ENCODE data around the gene GAB2. TPM values are rescaled to one million over a fixed set of nuclear protein-coding genes. Genes with fewer than 3 reads are reported as not detected.

Gene GAB2
- total RNA-seq, 1 donor from 2014 or later, result 15.9 TPM

- no peak for DNase-seq (ENCODE audit: low spot score)
- no peak overlapping the region for H3K27ac Mint-ChIP-seq
- H3K4me1 Mint-ChIP-seq (ENCODE audit: low read depth), result peaks cover 23% of the 10 kb centered on the region
- intact Hi-C loops (cut with micrococcal nuclease), result no loop called here
- H3K27me3 Mint-ChIP-seq (ENCODE audit: insufficient read depth), result no peaks in the 10 kb centered on the region
- peaks cover 39% of the 10 kb centered on the region for H3K36me3 Mint-ChIP-seq (ENCODE audit: low read depth)
- no peak overlapping the region for H3K4me3 Mint-ChIP-seq
- peaks cover 32% of the 10 kb centered on the region for H3K9me3 Mint-ChIP-seq
Measured at GRCh38 chr11:78406568-78407196, 10.9 kb downstream of the GAB2 start.

DNA sequence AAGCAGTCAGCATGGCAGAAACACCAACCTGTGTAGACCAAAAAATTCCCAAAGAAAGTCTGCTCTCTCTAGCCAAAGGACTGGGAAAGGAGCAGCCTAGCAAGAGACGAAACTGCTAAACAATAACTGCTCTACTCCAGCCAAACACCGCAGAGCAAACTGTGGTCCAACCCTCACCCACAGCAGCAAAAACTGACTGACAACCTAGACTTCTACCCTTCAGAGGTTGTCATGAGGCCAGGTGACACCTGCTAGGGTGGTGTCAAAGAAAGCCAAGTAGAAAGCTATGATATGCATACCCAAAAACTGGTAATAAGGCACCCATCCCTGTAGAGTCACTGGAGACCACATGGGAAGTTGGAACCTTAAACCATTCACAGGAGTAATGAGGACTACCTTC lies 11.8 kb downstream of the GAB2 start:
- Mint-ChIP-seq H3K4me3 (no peak overlapping the region), H3K36me3 (ENCODE audit: low read depth) (peaks cover 41% of the 10 kb centered on the region), H3K4me1 (ENCODE audit: low read depth) (peaks cover 29% of the 10 kb centered on the region), H3K27me3 (ENCODE audit: insufficient read depth) (no peaks in the 10 kb centered on the region), H3K9me3 (peaks cover 28% of the 10 kb centered on the region), H3K27ac (no peak overlapping the region)
- no peak for DNase-seq (ENCODE audit: low spot score)
- intact Hi-C loops (cut with micrococcal nuclease), result no loop called here

- no peak for DNase-seq (ENCODE audit: low spot score)
- no peaks in the 10 kb centered on the region for H3K27me3 Mint-ChIP-seq (ENCODE audit: insufficient read depth)
- peaks cover 37% of the 10 kb centered on the region for H3K36me3 Mint-ChIP-seq (ENCODE audit: low read depth)
- no peak overlapping the region for H3K27ac Mint-ChIP-seq
- intact Hi-C loops (cut with micrococcal nuclease), result no loop called here
- peaks cover 40% of the 10 kb centered on the region for H3K4me1 Mint-ChIP-seq (ENCODE audit: low read depth)
- H3K4me3 Mint-ChIP-seq, result no peak overlapping the region
- peaks cover 21% of the 10 kb centered on the region for H3K9me3 Mint-ChIP-seq
Measured at GRCh38 chr11:78403781-78404180, 13.8 kb downstream of the GAB2 start.

DNA sequence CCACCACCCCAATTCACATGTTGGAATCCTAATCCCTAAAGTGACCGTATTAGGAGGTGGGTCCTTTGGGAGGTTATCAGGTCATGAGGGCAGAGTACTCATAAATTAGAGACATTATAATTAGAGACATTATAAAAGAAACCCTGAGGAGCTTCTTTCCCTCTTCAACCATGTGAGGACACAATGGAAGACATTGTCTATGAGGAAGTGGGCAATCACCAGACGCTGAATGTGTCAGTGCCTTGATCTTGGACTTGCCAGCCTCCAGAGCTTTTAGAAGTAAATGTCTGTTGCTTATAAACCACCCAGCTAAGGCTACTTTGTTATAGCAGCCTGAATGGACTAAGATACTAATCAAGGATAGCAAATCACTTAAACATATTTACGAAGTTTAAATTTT lies 14.8 kb downstream of the GAB2 start:
- peaks cover 12% of the 10 kb centered on the region for H3K9me3 Mint-ChIP-seq
- H3K27me3 Mint-ChIP-seq (ENCODE audit: insufficient read depth), result no peaks in the 10 kb centered on the region
- H3K4me1 Mint-ChIP-seq (ENCODE audit: low read depth), result peaks cover 42% of the 10 kb centered on the region
- H3K4me3 Mint-ChIP-seq, result no peak overlapping the region
- peaks cover 31% of the 10 kb centered on the region for H3K36me3 Mint-ChIP-seq (ENCODE audit: low read depth)
- intact Hi-C loops (cut with micrococcal nuclease), result no loop called here
- DNase-seq (ENCODE audit: low spot score), result no peak
- no peak overlapping the region for H3K27ac Mint-ChIP-seq

- intact Hi-C loops (cut with micrococcal nuclease), result no loop called here
- no peak for DNase-seq (ENCODE audit: low spot score)
- Mint-ChIP-seq H3K4me1 (ENCODE audit: low read depth) (peaks cover 41% of the 10 kb centered on the region), H3K9me3 (no peaks in the 10 kb centered on the region), H3K27ac (no peak overlapping the region), H3K4me3 (no peak overlapping the region), H3K36me3 (ENCODE audit: low read depth) (peaks cover 20% of the 10 kb centered on the region), H3K27me3 (ENCODE audit: insufficient read depth) (no peaks in the 10 kb centered on the region)
Measured at GRCh38 chr11:78400702-78401101, 16.9 kb downstream of the GAB2 start.

DNA sequence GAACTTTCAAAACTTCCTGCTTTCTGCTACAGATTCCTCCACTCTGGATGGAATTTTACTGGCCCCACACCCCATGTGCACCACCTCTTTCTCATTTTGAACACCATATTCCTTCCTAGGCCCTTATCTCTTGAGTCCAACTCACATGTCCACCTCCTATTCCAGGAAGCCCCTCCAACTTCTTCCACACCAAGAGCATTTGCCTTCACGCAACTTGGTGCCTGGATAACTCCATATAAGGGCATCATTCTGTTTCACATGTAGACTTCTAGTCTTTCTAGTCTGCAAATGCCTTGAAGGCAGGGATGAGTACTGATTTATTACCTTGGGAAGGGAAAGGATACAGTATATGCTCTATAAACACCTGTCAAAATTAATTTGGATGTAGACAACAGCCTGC lies 17.5 kb downstream of the GAB2 start:
- intact Hi-C loops (cut with micrococcal nuclease), result no loop called here
- Mint-ChIP-seq H3K4me1 (ENCODE audit: low read depth) (peaks cover 41% of the 10 kb centered on the region), H3K4me3 (no peak overlapping the region), H3K36me3 (ENCODE audit: low read depth) (peaks cover 17% of the 10 kb centered on the region), H3K27me3 (ENCODE audit: insufficient read depth) (no peaks in the 10 kb centered on the region), H3K9me3 (no peaks in the 10 kb centered on the region), H3K27ac (no peak overlapping the region)
- DNase-seq (ENCODE audit: low spot score), result no peak

DNA sequence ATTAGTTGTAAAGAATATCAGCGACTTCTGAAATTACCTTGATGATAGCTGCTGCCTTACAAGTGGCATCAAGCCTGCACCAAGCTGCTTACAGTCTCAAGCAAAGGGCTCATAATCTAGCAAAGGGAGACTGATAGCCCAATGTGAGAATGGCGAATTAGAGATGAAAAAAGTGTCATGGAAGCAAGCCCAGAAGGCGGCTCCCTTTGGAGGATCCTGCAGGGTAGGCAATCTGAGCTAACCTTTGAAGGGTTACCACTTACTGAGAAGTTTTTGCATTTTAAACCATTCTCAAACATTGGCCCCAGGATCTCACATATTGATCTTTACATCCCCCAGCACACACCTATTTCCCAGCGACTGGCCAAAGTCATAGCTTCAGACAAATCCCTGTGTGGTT lies 18.5 kb downstream of the GAB2 start:
- Mint-ChIP-seq H3K9me3 (no peaks in the 10 kb centered on the region), H3K27ac (no peak overlapping the region), H3K36me3 (ENCODE audit: low read depth) (peaks cover 14% of the 10 kb centered on the region), H3K4me1 (ENCODE audit: low read depth) (peaks cover 47% of the 10 kb centered on the region), H3K4me3 (no peak overlapping the region), H3K27me3 (ENCODE audit: insufficient read depth) (no peaks in the 10 kb centered on the region)
- no peak for DNase-seq (ENCODE audit: low spot score)
- intact Hi-C loops (cut with micrococcal nuclease), result loop anchor here (2.0 to 5.0 kb wide), 2 partner anchors 16 to 107 kb away; no protein-coding TSS in a partner anchor

GRCh38 chr11:78398715-78399114 lies 18.9 kb downstream of the GAB2 start:
- Mint-ChIP-seq H3K4me1 (ENCODE audit: low read depth) (peaks cover 45% of the 10 kb centered on the region), H3K36me3 (ENCODE audit: low read depth) (peaks cover 11% of the 10 kb centered on the region)

GRCh38 chr11:78397398-78397797 lies 20.2 kb downstream of the GAB2 start:
- DNase-seq (ENCODE audit: low spot score), result no peak
- Mint-ChIP-seq H3K4me1 (ENCODE audit: low read depth) (peaks cover 54% of the 10 kb centered on the region), H3K27ac (peak overlapping the region; percentile 4), H3K4me3 (no peak overlapping the region), H3K27me3 (ENCODE audit: insufficient read depth) (no peaks in the 10 kb centered on the region), H3K36me3 (ENCODE audit: low read depth) (peaks cover 13% of the 10 kb centered on the region), H3K9me3 (no peaks in the 10 kb centered on the region)
- intact Hi-C loops (cut with micrococcal nuclease), result loop anchor here (5.0 kb wide), 1 partner anchor 105 kb away; no protein-coding TSS in a partner anchor

More at GRCh38 chr11:78398715-78399114, 18.9 kb downstream of the GAB2 start:
- intact Hi-C loops (cut with micrococcal nuclease), result loop anchor here (2.0 to 5.0 kb wide), 2 partner anchors 16 to 106 kb away; no protein-coding TSS in a partner anchor
- H3K27me3 Mint-ChIP-seq (ENCODE audit: insufficient read depth), result no peaks in the 10 kb centered on the region
- no peak overlapping the region for H3K4me3 Mint-ChIP-seq
- H3K27ac Mint-ChIP-seq, result no peak overlapping the region
- no peak for DNase-seq (ENCODE audit: low spot score)
- no peaks in the 10 kb centered on the region for H3K9me3 Mint-ChIP-seq

- peaks cover 8% of the 10 kb centered on the region for H3K36me3 Mint-ChIP-seq (ENCODE audit: low read depth)
- H3K27me3 Mint-ChIP-seq (ENCODE audit: insufficient read depth), result no peaks in the 10 kb centered on the region
- DNase-seq (ENCODE audit: low spot score), result no peak
- no peak overlapping the region for H3K27ac Mint-ChIP-seq
- H3K4me3 Mint-ChIP-seq, result no peak overlapping the region
- H3K4me1 Mint-ChIP-seq (ENCODE audit: low read depth), result peaks cover 57% of the 10 kb centered on the region
- intact Hi-C loops (cut with micrococcal nuclease), result loop anchor here (5.0 kb wide), 1 partner anchor 103 kb away; no protein-coding TSS in a partner anchor
- H3K9me3 Mint-ChIP-seq, result no peaks in the 10 kb centered on the region
Measured at GRCh38 chr11:78395597-78395996, 22.0 kb downstream of the GAB2 start.

GRCh38 chr11:78392854-78393253 lies 24.8 kb downstream of the GAB2 start:
- Mint-ChIP-seq H3K27me3 (ENCODE audit: insufficient read depth) (no peaks in the 10 kb centered on the region), H3K4me1 (ENCODE audit: low read depth) (peaks cover 46% of the 10 kb centered on the region), H3K36me3 (ENCODE audit: low read depth) (peaks cover 14% of the 10 kb centered on the region), H3K4me3 (no peak overlapping the region), H3K27ac (no peak overlapping the region), H3K9me3 (no peaks in the 10 kb centered on the region)
- intact Hi-C loops (cut with micrococcal nuclease), result no loop called here
- no peak for DNase-seq (ENCODE audit: low spot score)

DNA sequence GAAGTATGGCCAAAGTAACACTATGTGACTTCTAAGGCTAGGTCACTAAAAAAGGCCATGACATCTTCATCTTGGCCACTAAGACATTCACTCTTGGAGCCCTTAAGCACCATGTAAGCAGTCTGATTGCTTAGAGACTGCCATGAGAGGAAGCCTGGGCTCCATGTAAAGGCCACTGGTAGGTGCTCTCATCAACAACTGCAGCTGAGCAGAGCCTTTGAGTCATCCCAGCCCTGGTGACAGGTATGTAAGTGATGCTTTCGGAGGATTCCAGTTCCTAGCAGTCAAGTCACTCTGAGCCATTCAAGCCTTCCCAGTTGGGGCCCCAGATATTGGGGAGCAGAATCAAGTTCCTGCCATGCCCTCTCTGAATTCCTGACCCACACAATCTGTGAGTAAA lies 26.2 kb downstream of the GAB2 start:
- no peak overlapping the region for H3K27ac Mint-ChIP-seq
- H3K9me3 Mint-ChIP-seq, result peaks cover 9% of the 10 kb centered on the region
- DNase-seq (ENCODE audit: low spot score), result no peak
- peaks cover 22% of the 10 kb centered on the region for H3K36me3 Mint-ChIP-seq (ENCODE audit: low read depth)
- intact Hi-C loops (cut with micrococcal nuclease), result no loop called here
- no peaks in the 10 kb centered on the region for H3K27me3 Mint-ChIP-seq (ENCODE audit: insufficient read depth)
- H3K4me3 Mint-ChIP-seq, result no peak overlapping the region
- H3K4me1 Mint-ChIP-seq (ENCODE audit: low read depth), result peaks cover 37% of the 10 kb centered on the region

DNA sequence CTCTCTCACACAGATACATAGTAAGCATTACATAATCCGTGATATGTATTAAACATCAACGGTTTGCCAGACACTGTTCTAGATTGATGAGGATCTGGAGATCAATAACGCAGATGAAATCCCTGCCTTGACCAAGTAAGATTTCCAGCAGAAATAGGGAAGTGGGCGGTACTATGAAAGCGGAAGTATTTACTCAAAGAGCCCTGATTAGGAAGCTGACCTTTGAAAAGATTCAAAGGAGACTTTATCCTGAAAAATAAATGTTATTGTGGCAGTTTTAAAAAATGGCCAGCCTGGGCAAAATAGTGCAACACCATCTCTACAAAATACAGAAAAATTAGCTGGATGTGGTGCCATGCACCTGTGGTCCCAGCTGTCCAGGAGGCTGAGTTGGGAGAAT lies 26.8 kb downstream of the GAB2 start:
- H3K4me3 Mint-ChIP-seq, result no peak overlapping the region
- H3K27ac Mint-ChIP-seq, result no peak overlapping the region
- no peaks in the 10 kb centered on the region for H3K27me3 Mint-ChIP-seq (ENCODE audit: insufficient read depth)
- H3K4me1 Mint-ChIP-seq (ENCODE audit: low read depth), result peaks cover 34% of the 10 kb centered on the region
- peaks cover 26% of the 10 kb centered on the region for H3K36me3 Mint-ChIP-seq (ENCODE audit: low read depth)
- intact Hi-C loops (cut with micrococcal nuclease), result no loop called here
- peaks cover 15% of the 10 kb centered on the region for H3K9me3 Mint-ChIP-seq
- DNase-seq (ENCODE audit: low spot score), result no peak

Measured in activated T-helper 1 cell treated with anti-CD3 and anti-CD28 coated beads, Interleukin-12 subunit alpha, Interleukin-12 subunit beta, Interleukin-2, Interleukin-4 antibody, amounts not matched to agents 30 ng/mL and 10 ng/mL and 1 ng/mL, durations not matched to agents 14 hours and 24 hours and 36 hours (primary cell).